Astrocyte of the cerebellum (primary cell): ENCODE data around the gene VSTM1.
"Not testable (repeated sequence)": the region's sequence is repeated elsewhere in the genome, so short reads cannot be mapped to it uniquely, and the experiment has no call there.

ENCODE experiments used
- DNase-seq: peaks from one replicate; pipeline ENCODE4 v3.0.0-alpha.2; 2011; ENCODE audit warnings: low read depth
- H3K4me3 ChIP-seq: 2 replicates; pipeline ENCODE4 v1.5.1; 2011; ENCODE audit warnings: mild to moderate bottlenecking, low read depth, low read length, moderate library complexity
- CTCF ChIP-seq: IDR thresholded peaks from 2 replicates; pipeline ENCODE4 v1.5.1; 2012; ENCODE audit warnings: low read length, low read depth, moderate library complexity, mild to moderate bottlenecking; ENCODE audit errors: missing control alignments
- in situ Hi-C: cut with HindIII; loops from 2 replicates; pipeline ENCODE4 v1.10.0; 2017; ENCODE audit warnings: low sequenced_read_pairs

Gene VSTM1

DNA sequence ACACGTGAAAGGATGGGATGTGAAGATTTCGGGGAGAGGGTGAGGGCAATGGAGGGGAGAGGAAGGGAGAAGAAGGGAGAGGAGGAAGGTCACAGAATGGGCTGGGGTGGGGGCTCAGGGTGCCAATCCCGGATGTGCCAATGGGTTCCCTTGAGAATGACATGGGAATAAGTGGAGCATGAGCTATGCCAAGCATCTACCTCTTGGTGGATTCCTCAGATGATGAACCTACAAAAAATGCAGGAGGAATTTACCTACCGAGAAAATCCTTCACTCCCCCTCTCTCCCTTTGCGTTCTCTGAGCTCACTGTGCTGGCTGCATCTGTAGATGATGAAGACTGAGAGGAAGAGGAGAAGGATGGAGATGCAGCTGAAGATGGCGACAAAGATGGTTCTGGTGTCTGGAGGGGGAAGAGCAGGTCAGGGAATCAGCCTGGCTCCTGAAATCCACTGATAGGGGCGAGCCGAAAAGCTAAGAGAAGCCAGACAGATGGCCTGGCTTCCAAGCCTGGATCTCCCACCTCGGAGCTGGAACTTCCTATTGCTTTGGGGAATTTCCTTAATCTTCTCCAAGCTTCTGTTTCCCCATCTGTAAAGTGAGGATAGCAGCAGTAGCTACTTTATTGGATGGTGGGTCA is 21.6 kb downstream of the VSTM1 start:
- no peak for TF ChIP-seq CTCF
- in situ Hi-C loops, result loop anchor here (25.0 kb wide), 1 partner anchor 130 kb away; the partner anchor contains the start of gene CACNG7
- H3K4me3 ChIP-seq, result no peak overlapping the region
- no peak for DNase-seq

- TF ChIP-seq CTCF, result no peak
- in situ Hi-C loops, result loop anchor here (25.0 kb wide), 1 partner anchor 128 kb away; the partner anchor contains the start of gene CACNG7
Measured at GRCh38 chr19:54040003-54040402, 23.7 kb downstream of the VSTM1 start.

DNA sequence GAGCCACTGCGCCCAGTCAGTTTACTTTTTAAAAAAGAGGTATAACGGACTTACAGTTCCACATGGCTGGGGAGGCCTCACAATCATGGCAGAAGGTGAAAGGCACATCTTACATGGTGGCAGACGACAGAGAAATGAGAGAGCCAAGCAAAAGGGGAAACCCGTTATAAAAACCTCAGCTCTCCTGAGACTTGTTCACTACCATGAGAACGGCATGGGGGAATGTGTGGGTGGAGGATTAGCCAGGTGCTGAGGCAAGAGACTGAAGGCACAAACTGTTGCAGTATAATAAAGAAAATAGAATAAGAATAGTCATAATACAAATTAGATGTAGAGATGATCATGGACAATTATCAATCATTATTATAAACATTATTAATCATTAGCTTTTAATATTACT is 27.2 kb downstream of the VSTM1 start:
- H3K4me3 ChIP-seq, DNase-seq: not testable (repeated sequence)
- in situ Hi-C loops, result loop anchor here (25.0 kb wide), 1 partner anchor 124 kb away; the partner anchor contains the start of gene CACNG7

More at GRCh38 chr19:54040003-54040402, 23.7 kb downstream of the VSTM1 start:
- no peak for DNase-seq
- no peak overlapping the region for H3K4me3 ChIP-seq

DNA sequence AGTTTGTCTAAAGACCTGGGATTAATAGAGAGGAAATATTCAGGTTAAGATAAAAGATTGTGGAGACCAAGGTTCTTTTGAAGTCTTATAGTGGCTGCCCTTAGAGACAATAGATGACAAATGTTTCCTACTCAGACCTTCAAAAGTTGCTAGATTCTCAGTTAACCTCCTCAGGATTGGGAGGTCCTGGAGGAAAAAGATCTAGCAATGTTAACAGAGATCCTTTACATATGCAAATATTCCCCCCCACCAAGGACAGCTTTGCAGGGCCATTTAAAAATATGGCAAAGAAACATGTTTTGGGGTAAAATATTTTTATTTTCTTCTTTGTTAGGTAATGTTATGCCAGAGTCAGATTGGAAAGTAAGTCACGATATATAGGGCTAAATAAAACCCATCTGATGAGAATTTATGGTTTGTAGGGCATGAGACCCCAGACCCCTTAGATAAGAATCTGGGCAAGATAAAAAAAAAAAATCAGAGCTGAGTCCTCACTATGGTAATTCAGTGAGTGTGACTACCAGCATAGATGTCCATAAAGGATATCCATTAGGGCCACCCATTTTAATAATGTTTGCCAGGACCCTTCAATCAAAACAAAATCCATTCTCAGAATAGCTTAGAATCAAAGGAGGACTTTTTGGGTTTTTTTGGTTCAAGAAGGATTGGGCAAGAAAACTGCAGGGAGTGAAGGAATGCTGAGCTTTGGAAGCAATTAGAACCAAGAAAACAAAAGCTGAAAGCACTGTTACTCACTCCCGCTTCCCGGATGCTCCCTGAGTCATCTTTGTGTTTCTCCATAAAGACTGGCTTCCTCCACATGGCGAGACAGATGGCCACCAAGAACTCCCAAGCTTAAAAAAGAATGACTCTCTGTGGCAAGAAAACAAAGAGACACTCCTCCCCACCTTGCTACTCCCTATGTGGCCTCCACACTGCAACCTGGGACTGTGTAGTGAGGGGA is 28.2 kb downstream of the VSTM1 start:
- DNase-seq, result peak; percentile 58
- no peak for TF ChIP-seq CTCF
- in situ Hi-C loops, result loop anchor here (25.0 kb wide), 1 partner anchor 123 kb away; the partner anchor contains the start of gene CACNG7
- H3K4me3 ChIP-seq, result no peak overlapping the region

GRCh38 chr19:54030895-54031586 is 32.7 kb downstream of the VSTM1 start:
- in situ Hi-C loops, result loop anchor here (25.0 kb wide), 1 partner anchor 119 kb away; the partner anchor contains the start of gene CACNG7
- no peak for DNase-seq
- H3K4me3 ChIP-seq, result no peak overlapping the region
- TF ChIP-seq CTCF, result peak; percentile 64

- peak; percentile 70 for TF ChIP-seq CTCF
- no peak overlapping the region for H3K4me3 ChIP-seq
- in situ Hi-C loops, result loop anchor here (25.0 kb wide), 1 partner anchor 118 kb away; the partner anchor contains the start of gene CACNG7
- DNase-seq, result peak; percentile 34
Measured at GRCh38 chr19:54029930-54030490, 33.7 kb downstream of the VSTM1 start.
